HepG2 (cell line): ENCODE results near the gene COL13A1. TPM values are rescaled to one million over a fixed set of nuclear protein-coding genes. Genes with fewer than 3 reads are reported as not detected.

Experiments used
- ATAC-seq: fragments of 200-7000 bp; cut with Tn5 transposase; 3 replicates; pipeline ENCODE4 v1.9.1; 2020; ENCODE audit warnings: mild to moderate bottlenecking, moderate library complexity
- BruUV-seq: library from RNA; stranded (reverse); fragments of 400-500 nt; replicated peaks from 2 replicates; lab custom pipeline; 2021; lab: Mats Ljungman, UMichigan
- CTCF ChIA-PET: fragments of 300-600 bp; formaldehyde crosslinking; extraction: SDS; loops from one replicate; lab custom pipeline; 2021; ENCODE audit warnings: low total read pairs, inconsistent platforms, low intra/inter-chr PET ratio; lab: Yijun Ruan, JAX
- POLR2A ChIA-PET: fragments of 350-600 bp; sonication (Branson Sonifier 250); formaldehyde crosslinking; loops from one replicate; lab custom pipeline; 2020; ENCODE audit warnings: antibody characterized with exemption, inconsistent platforms; lab: Yijun Ruan, JAX
- DNase-seq: peaks from one replicate; pipeline ENCODE4 v3.0.0-alpha.2; 2015; ENCODE audit warnings: low spot score
- FAIRE-seq: peaks from 3 replicates; lab custom pipeline; 2011; peaks lifted over from hg19 to GRCh38; lab: Jason Lieb, UNC
- H2AFZ ChIP-seq: one replicate; pipeline ENCODE4 v1.6.1; 2011; ENCODE audit warnings: low read length, inconsistent platforms
- H3K27ac ChIP-seq: fragments of 300-600 bp; 3 replicates; pipeline ENCODE4 v1.8.0; 2011; ENCODE audit warnings: mixed run types, mild to moderate bottlenecking, mixed read lengths, low read length, inconsistent platforms; ENCODE audit not compliant: insufficient read depth; ENCODE audit errors: extremely low read length
- H3K27me3 ChIP-seq, 2 experiments: fragments of 200-600 bp in 1 of 2; 2 replicates in 1 of 2; 3 replicates in 1 of 2; pipeline versions ENCODE4 v1.6.0 to v1.8.0; 2011; ENCODE audit warnings: low read length in 2 of 2, mild to moderate bottlenecking in 2 of 2, moderate library complexity in 2 of 2, inconsistent platforms in 1 of 2; ENCODE audit not compliant: insufficient read depth in 2 of 2, control insufficient read depth in 1 of 2
- H3K36me3 ChIP-seq, 2 experiments: fragments of 200-600 bp in 1 of 2; replicated peaks in 1 of 2; 2 replicates in 1 of 2; 3 replicates in 1 of 2; pipeline versions ENCODE4 v1.5.1 to v1.8.0; 2011; ENCODE audit warnings: low read length in 2 of 2, inconsistent platforms in 1 of 2; ENCODE audit not compliant: insufficient read depth in 2 of 2, control insufficient read depth in 1 of 2
- H3K4me1 ChIP-seq: 2 replicates; pipeline ENCODE4 v1.5.1; 2012; ENCODE audit warnings: low read length, inconsistent platforms; ENCODE audit not compliant: insufficient read depth
- H3K4me2 ChIP-seq: 2 replicates; pipeline ENCODE4 v1.6.0; 2011; ENCODE audit warnings: low read depth, low read length, inconsistent platforms
- H3K4me3 ChIP-seq, 3 experiments: fragments of 200-600 bp in 1 of 3; sonication (generic), shearing (Covaris generic) in 1 of 3; replicated peaks in 1 of 3; 2 replicates each; pipeline ENCODE4 v1.5.1; 2011 to 2016; ENCODE audit warnings: low read length in 3 of 3, inconsistent platforms in 2 of 3, low read depth in 2 of 3, mild to moderate bottlenecking in 2 of 3, control low read depth in 1 of 3, mixed read lengths in 1 of 3; ENCODE audit not compliant: insufficient read depth in 1 of 3
- H3K79me2 ChIP-seq: one replicate; pipeline ENCODE4 v1.6.1; 2011; ENCODE audit warnings: low read length, inconsistent platforms; ENCODE audit not compliant: insufficient read depth
- H3K9ac ChIP-seq: 2 replicates; pipeline ENCODE4 v1.6.0; 2011; ENCODE audit warnings: mild to moderate bottlenecking, low read depth, low read length, inconsistent platforms; ENCODE audit not compliant: insufficient read depth
- H3K9me3 ChIP-seq: 2 replicates; pipeline ENCODE4 v1.5.1; 2012; ENCODE audit warnings: mild to moderate bottlenecking, low read length
- H4K20me1 ChIP-seq: 2 replicates; pipeline ENCODE4 v1.6.0; 2011; ENCODE audit warnings: inconsistent platforms, mild to moderate bottlenecking, low read length, moderate library complexity; ENCODE audit not compliant: insufficient read depth
- FOXA1 ChIP-seq, 2 experiments: fragments of 450-650 bp in 1 of 2; sonication (generic) in 1 of 2; formaldehyde crosslinking in 1 of 2; IDR thresholded peaks; 2 replicates each; pipeline versions ENCODE4 v1.4.0 to v1.6.1; 2016 to 2020; ENCODE audit warnings: missing genetic modification reagents in 1 of 2
- HMG20B ChIP-seq: conservative IDR thresholded peaks from 2 replicates; pipeline ENCODE4 v1.6.1; 2016; ENCODE audit warnings: missing genetic modification reagents, missing compliant biosample characterization
- NR2F1 ChIP-seq, 2 experiments: fragments of 450-650 bp in 1 of 2; formaldehyde crosslinking in 1 of 2; IDR thresholded peaks; 2 replicates each; pipeline versions ENCODE4 v1.5.0 to v1.6.1; 2016 to 2020; ENCODE audit warnings: mild to moderate bottlenecking in 1 of 2, missing compliant biosample characterization in 1 of 2, missing genetic modification reagents in 1 of 2, moderate library complexity in 1 of 2
- RCOR2 ChIP-seq: IDR thresholded peaks from 2 replicates; pipeline ENCODE4 v1.6.1; 2016; ENCODE audit warnings: missing biosample characterization, missing genetic modification reagents
- SMC3 ChIP-seq: IDR thresholded peaks from 2 replicates; pipeline ENCODE4 v1.6.1; 2011; ENCODE audit warnings: low read length, improper control_type of control experiment
- SRSF9 ChIP-seq: fragments of 200-400 bp; formaldehyde crosslinking; IDR thresholded peaks from 2 replicates; pipeline ENCODE4 v1.6.1; 2018; ENCODE audit warnings: borderline replicate concordance, mild to moderate bottlenecking, low read depth, low read length; ENCODE audit not compliant: insufficient read depth, poor library complexity, severe bottlenecking
- ZC3H4 ChIP-seq: sonication (generic); formaldehyde crosslinking; IDR thresholded peaks from 2 replicates; pipeline ENCODE4 v1.4.0; 2020; ENCODE audit warnings: missing genetic modification reagents, borderline replicate concordance
- ZNF143 ChIP-seq: sonication (generic); formaldehyde crosslinking; IDR thresholded peaks from 2 replicates; pipeline ENCODE4 v1.4.0; 2020; ENCODE audit warnings: missing genetic modification reagents
- ZNF329 ChIP-seq: sonication (generic); formaldehyde crosslinking; IDR thresholded peaks from 2 replicates; pipeline ENCODE4 v1.9.0; 2021; ENCODE audit warnings: low read depth, mild to moderate bottlenecking, missing genetic modification reagents
- WGBS: methylation state at CpG from one replicate; pipeline ENCODE4 v1.1.6; 2017; ENCODE audit warnings: low lambda C conversion rate; 5-methylcytosine and 5-hydroxymethylcytosine counted together
- in situ Hi-C: cut with HindIII; loops from 2 replicates; pipeline ENCODE4 v1.10.0; 2017; ENCODE audit warnings: low pct_unique_long_range_greater_than_20kb; ENCODE audit not compliant: extremely low pct_ligation_motif_present
- intact Hi-C: fragments of 100-400 bp; cut with micrococcal nuclease; formaldehyde crosslinking; loops from one replicate; pipeline ENCODE4 v1.10.0; 2022; ENCODE audit not compliant: unreplicated experiment
- polyA plus RNA-seq, 8 experiments: library from polyadenylated mRNA; depleted of rRNA in 3 of 8; stranded (reverse) in 7 of 8; unstranded in 1 of 8; fragments of >200 nt; fragmentation: Illumina TruSeq in 4 of 8; extraction: Trizol in 4 of 8; gene quantifications; 2 replicates each; pipeline versions ENCODE4 v1.2.1 to v1.2.3, GENCODE V29; 2011 to 2016; ENCODE audit warnings: low read depth in 4 of 8, missing spikeins in 1 of 8, mixed read lengths in 1 of 8; ENCODE audit not compliant: insufficient read depth in 1 of 8
- total RNA-seq, 5 experiments: library from RNA; depleted of rRNA; stranded (reverse); fragments of >200 nt; fragmentation: Illumina TruSeq; extraction: Trizol; gene quantifications; 2 replicates each; pipeline ENCODE4 v1.2.3, GENCODE V29; 2016; ENCODE audit warnings: low read depth in 1 of 5
- TF ChIP-seq, protein P1 (sequence below): sonication (generic); formaldehyde crosslinking; IDR thresholded peaks from 2 replicates; pipeline ENCODE4 v1.5.1; 2020; ENCODE audit warnings: mild to moderate bottlenecking, missing genetic modification reagents, borderline replicate concordance
- TF ChIP-seq, protein P2 (sequence below): sonication (generic); formaldehyde crosslinking; IDR thresholded peaks from 2 replicates; pipeline ENCODE4 v1.4.0; 2020; ENCODE audit warnings: missing genetic modification reagents

The COL13A1 gene
- total and polyA plus RNA-seq, 2 of the 13 experiments (the other 11 are each of a cell fraction or from before 2014, with no cell fraction given) = 0.07 TPM; not detected in 1

DNA sequence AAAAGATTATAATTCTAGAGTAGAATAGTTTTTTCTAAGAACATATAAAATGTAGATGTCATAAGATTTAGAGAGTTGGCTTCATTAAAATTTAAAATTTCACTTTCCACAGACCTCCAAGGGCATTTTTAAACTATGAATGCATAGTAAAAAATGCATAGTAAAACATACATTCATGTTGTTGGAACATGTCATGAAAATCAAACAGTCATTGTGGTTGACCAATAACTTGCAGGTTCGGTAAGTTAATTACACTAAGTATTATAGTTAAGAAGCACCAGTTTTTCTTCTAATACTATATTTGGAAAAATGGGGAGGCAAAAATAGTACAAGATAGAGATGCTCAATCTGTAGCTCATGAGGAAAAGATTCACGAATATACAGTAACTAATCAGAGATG, 189.4 kb downstream of the COL13A1 start:
- H3K27me3 ChIP-seq = no peaks in the 10 kb centered on the region
- H3K4me1 ChIP-seq = no peaks in the 10 kb centered on the region
- H3K9me3 ChIP-seq = no peaks in the 10 kb centered on the region
- H4K20me1 ChIP-seq = no peaks in the 10 kb centered on the region
- 1% methylated on average over 2 of the region's 2 CpGs for WGBS
- in situ Hi-C loops = no loop called here
- FAIRE-seq (no peak), DNase-seq (no peak), ATAC-seq (no peak)
- H3K79me2 ChIP-seq = no peaks in the 10 kb centered on the region
- no peak overlapping the region for H3K4me2 ChIP-seq
- no peak overlapping the region for H2AFZ ChIP-seq
- H3K27ac ChIP-seq = no peak overlapping the region
- H3K36me3 ChIP-seq = no peaks in the 10 kb centered on the region
- ChIA-PET CTCF (no interaction called here), POLR2A (no interaction called here)
- intact Hi-C loops = no loop called here
- no peak overlapping the region for H3K4me3 ChIP-seq
- H3K9ac ChIP-seq = no peak overlapping the region
- TF ChIP-seq NR2F1 (CRISPR knock-in tag; IDR thresholded peaks at IDR 0.05) = no peak
- TF ChIP-seq SMC3 = no peak
- TF ChIP-seq ZNF329 (CRISPR knock-in tag) = no peak
- TF ChIP-seq, protein P1, sequence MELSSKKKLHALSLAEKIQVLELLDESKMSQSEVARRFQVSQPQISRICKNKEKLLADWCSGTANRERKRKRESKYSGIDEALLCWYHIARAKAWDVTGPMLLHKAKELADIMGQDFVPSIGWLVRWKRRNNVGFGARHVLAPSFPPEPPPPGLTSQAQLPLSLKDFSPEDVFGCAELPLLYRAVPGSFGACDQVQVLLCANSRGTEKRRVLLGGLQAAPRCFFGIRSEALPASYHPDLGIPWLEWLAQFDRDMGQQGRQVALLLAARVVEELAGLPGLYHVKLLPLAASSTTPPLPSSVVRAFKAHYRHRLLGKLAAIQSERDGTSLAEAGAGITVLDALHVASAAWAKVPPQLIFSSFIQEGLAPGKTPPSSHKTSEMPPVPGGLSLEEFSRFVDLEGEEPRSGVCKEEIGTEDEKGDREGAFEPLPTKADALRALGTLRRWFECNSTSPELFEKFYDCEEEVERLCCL (CRISPR knock-in tag) = no peak
- no peak for TF ChIP-seq ZNF143 (CRISPR knock-in tag)
- no peak for TF ChIP-seq ZC3H4 (CRISPR knock-in tag)
- TF ChIP-seq RCOR2 (CRISPR knock-in tag) = no peak
- TF ChIP-seq HMG20B (CRISPR knock-in tag) = no peak
- TF ChIP-seq FOXA1 (IDR thresholded peaks at IDR 0.05) = no peak
- no peak for TF ChIP-seq FOXA1 (CRISPR knock-in tag; IDR thresholded peaks at IDR 0.05)
- no peak for TF ChIP-seq SRSF9
- TF ChIP-seq, protein P2, sequence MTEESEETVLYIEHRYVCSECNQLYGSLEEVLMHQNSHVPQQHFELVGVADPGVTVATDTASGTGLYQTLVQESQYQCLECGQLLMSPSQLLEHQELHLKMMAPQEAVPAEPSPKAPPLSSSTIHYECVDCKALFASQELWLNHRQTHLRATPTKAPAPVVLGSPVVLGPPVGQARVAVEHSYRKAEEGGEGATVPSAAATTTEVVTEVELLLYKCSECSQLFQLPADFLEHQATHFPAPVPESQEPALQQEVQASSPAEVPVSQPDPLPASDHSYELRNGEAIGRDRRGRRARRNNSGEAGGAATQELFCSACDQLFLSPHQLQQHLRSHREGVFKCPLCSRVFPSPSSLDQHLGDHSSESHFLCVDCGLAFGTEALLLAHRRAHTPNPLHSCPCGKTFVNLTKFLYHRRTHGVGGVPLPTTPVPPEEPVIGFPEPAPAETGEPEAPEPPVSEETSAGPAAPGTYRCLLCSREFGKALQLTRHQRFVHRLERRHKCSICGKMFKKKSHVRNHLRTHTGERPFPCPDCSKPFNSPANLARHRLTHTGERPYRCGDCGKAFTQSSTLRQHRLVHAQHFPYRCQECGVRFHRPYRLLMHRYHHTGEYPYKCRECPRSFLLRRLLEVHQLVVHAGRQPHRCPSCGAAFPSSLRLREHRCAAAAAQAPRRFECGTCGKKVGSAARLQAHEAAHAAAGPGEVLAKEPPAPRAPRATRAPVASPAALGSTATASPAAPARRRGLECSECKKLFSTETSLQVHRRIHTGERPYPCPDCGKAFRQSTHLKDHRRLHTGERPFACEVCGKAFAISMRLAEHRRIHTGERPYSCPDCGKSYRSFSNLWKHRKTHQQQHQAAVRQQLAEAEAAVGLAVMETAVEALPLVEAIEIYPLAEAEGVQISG (CRISPR knock-in tag) = no peak
- BruUV-seq = no TSS peak
